ENCODE data around the gene TRMT11. TPM values are rescaled to one million over a fixed set of nuclear protein-coding genes. Genes with fewer than 3 reads are reported as not detected.
"Not testable (repeated sequence)": the region's sequence is repeated elsewhere in the genome, so short reads cannot be mapped to it uniquely, and the experiment has no call there.

Gene TRMT11
- total RNA-seq, 1 donor from 2014 or later: 25.4 TPM

- Mint-ChIP-seq H3K27ac (no peak overlapping the region), H3K27me3 (ENCODE audit: low read depth) (no peaks in the 10 kb centered on the region), H3K36me3 (ENCODE audit: low read depth) (no peaks in the 10 kb centered on the region), H3K4me1 (ENCODE audit: low read depth) (peaks cover 1% of the 10 kb centered on the region), H3K4me3 (ENCODE audit: low read depth) (no peak overlapping the region), H3K9me3 (no peaks in the 10 kb centered on the region)
- intact Hi-C loops (cut with micrococcal nuclease): no loop called here
- no peak for DNase-seq (ENCODE audit: low spot score)
These were observed 25.2 kb upstream of the TRMT11 start for GRCh38 chr6:125961117-125961516.

GRCh38 chr6:125962900-125963497 lies 23.3 kb upstream of the TRMT11 start:
- peaks cover 9% of the 10 kb centered on the region for H3K36me3 Mint-ChIP-seq (ENCODE audit: low read depth)
- no peaks in the 10 kb centered on the region for H3K9me3 Mint-ChIP-seq
- intact Hi-C loops (cut with micrococcal nuclease): no loop called here
- H3K4me3 Mint-ChIP-seq (ENCODE audit: low read depth): no peak overlapping the region
- H3K27me3 Mint-ChIP-seq (ENCODE audit: low read depth): no peaks in the 10 kb centered on the region
- H3K27ac Mint-ChIP-seq: no peak overlapping the region
- no peaks in the 10 kb centered on the region for H3K4me1 Mint-ChIP-seq (ENCODE audit: low read depth)
- no peak for DNase-seq (ENCODE audit: low spot score)

DNA sequence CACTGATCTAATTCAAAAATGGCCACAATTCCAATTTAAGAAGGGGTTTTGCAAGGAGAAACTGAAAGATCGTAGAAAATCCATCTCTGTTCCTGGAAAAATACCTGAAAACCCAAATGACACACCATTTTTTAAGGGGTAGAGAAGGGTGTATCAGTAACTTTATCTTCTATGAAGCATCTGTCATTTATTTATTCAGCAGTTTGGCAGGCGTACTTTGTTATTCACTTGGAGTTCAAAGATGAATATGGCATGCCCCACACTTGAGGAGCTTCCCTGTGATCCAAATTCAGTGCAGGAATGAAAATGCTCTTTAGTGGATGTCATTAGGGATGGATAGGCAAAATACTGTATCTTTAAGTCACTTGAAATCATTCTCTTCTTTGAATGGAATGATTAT lies 22.5 kb upstream of the TRMT11 start:
- intact Hi-C loops (cut with micrococcal nuclease): no loop called here
- no peaks in the 10 kb centered on the region for H3K4me1 Mint-ChIP-seq (ENCODE audit: low read depth)

DNA sequence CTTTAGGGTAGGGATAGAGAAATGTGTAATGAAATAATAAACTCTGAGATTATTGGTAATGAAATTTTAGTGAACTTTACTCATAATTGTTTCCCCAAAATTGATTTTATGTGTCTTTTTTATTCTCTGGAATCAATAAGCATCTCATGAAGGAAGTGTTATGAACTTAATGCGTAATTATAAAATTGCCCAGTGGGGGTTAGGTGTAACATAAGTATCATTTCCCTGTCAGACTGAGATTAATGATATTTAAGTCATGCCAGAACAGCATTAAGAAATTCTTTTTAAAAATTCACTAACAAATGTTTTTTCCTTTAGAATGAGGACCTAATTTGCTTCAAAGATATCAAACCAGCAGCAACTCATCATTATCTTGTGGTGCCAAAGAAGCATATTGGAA lies 19.8 kb upstream of the TRMT11 start:
- H3K4me1 Mint-ChIP-seq (ENCODE audit: low read depth): no peaks in the 10 kb centered on the region
- no peak for DNase-seq (ENCODE audit: low spot score)
- peaks cover 28% of the 10 kb centered on the region for H3K36me3 Mint-ChIP-seq (ENCODE audit: low read depth)
- H3K27ac Mint-ChIP-seq: no peak overlapping the region
- no peak overlapping the region for H3K4me3 Mint-ChIP-seq (ENCODE audit: low read depth)
- intact Hi-C loops (cut with micrococcal nuclease): no loop called here
- H3K9me3 Mint-ChIP-seq: no peaks in the 10 kb centered on the region
- H3K27me3 Mint-ChIP-seq (ENCODE audit: low read depth): no peaks in the 10 kb centered on the region

More for the DNA sequence above, 22.5 kb upstream of the TRMT11 start:
- Mint-ChIP-seq H3K36me3 (ENCODE audit: low read depth) (peaks cover 17% of the 10 kb centered on the region), H3K9me3 (no peaks in the 10 kb centered on the region), H3K4me3 (ENCODE audit: low read depth) (no peak overlapping the region), H3K27ac (no peak overlapping the region), H3K27me3 (ENCODE audit: low read depth) (no peaks in the 10 kb centered on the region)
- DNase-seq (ENCODE audit: low spot score): no peak

GRCh38 chr6:125968493-125968892 lies 17.8 kb upstream of the TRMT11 start:
- H3K36me3 Mint-ChIP-seq (ENCODE audit: low read depth): peaks cover 34% of the 10 kb centered on the region
- no peaks in the 10 kb centered on the region for H3K27me3 Mint-ChIP-seq (ENCODE audit: low read depth)
- H3K4me1 Mint-ChIP-seq (ENCODE audit: low read depth): no peaks in the 10 kb centered on the region
- no peaks in the 10 kb centered on the region for H3K9me3 Mint-ChIP-seq
- intact Hi-C loops (cut with micrococcal nuclease): no loop called here
- peak overlapping the region; percentile 25 for H3K27ac Mint-ChIP-seq
- no peak overlapping the region for H3K4me3 Mint-ChIP-seq (ENCODE audit: low read depth)
- DNase-seq (ENCODE audit: low spot score): no peak

DNA sequence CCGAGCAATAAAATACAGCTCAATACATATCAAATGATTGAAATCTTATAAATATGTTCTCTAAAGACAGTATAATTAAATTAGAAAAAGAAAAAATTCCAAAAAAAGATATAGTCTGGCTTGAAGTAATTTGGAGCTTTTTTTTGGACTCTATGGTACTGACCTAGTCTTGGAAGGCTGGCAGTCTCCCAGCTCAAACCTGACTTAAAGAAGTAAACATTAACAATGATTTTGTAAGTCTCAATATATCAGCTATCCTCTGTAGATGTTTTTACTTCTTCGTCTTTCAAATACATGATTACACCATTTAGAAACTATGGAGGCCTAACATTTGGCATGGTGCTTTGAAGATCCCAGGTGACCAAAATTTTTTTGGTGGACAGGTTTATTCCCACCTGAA lies 15.6 kb upstream of the TRMT11 start:
- H3K4me3 Mint-ChIP-seq (ENCODE audit: low read depth): no peak overlapping the region
- H3K27me3 Mint-ChIP-seq (ENCODE audit: low read depth): no peaks in the 10 kb centered on the region
- no peaks in the 10 kb centered on the region for H3K9me3 Mint-ChIP-seq
- no peak overlapping the region for H3K27ac Mint-ChIP-seq
- peaks cover 6% of the 10 kb centered on the region for H3K4me1 Mint-ChIP-seq (ENCODE audit: low read depth)
- intact Hi-C loops (cut with micrococcal nuclease): no loop called here
- H3K36me3 Mint-ChIP-seq (ENCODE audit: low read depth): peaks cover 39% of the 10 kb centered on the region
- DNase-seq (ENCODE audit: low spot score): no peak

- DNase-seq (ENCODE audit: low spot score); H3K27ac Mint-ChIP-seq; H3K27me3 Mint-ChIP-seq (ENCODE audit: low read depth); H3K4me1 Mint-ChIP-seq (ENCODE audit: low read depth); intact Hi-C loops (cut with micrococcal nuclease); H3K4me3 Mint-ChIP-seq (ENCODE audit: low read depth); H3K9me3 Mint-ChIP-seq: not testable (repeated sequence)
- peaks cover 38% of the 10 kb centered on the region for H3K36me3 Mint-ChIP-seq (ENCODE audit: low read depth)
These were observed 13.9 kb upstream of the TRMT11 start for GRCh38 chr6:125972478-125972877.

DNA sequence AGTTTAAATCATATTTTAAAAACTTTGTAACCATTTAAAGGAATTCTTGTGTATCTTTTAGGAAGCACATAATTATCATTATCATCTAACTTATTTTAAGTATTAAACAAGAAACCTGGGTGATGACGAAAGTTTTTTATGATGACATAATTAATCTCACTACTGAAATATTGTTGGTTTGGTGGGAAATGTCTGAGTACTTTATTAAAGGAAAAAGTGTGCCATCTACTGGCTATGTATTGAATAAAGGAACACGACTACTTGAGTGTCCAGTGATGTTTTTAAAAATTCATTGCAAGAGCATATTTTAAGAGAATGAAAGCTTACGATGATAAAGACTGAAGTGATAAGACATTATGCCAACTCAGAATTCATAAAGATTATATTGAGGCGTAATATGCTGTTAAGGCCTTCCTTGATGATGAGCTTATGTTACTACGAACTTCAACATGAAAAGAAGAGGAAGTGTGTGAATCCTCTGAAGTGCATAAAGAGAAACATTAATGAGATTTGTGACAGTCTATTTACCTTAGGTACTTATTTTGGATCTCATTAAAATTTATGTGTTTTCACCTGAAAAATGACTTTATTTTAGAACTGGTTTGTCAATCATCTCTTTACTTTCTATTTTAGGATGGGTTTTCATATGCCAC lies 12.0 kb upstream of the TRMT11 start:
- H3K4me3 Mint-ChIP-seq (ENCODE audit: low read depth): no peak overlapping the region
- no peak for DNase-seq (ENCODE audit: low spot score)
- no peak overlapping the region for H3K27ac Mint-ChIP-seq
- no peaks in the 10 kb centered on the region for H3K27me3 Mint-ChIP-seq (ENCODE audit: low read depth)
- no peaks in the 10 kb centered on the region for H3K9me3 Mint-ChIP-seq
- intact Hi-C loops (cut with micrococcal nuclease): loop anchor here (1.0 to 2.0 kb wide), 3 partner anchors 17 to 664 kb away; no protein-coding TSS in a partner anchor
- H3K4me1 Mint-ChIP-seq (ENCODE audit: low read depth): peaks cover 6% of the 10 kb centered on the region
- peaks cover 21% of the 10 kb centered on the region for H3K36me3 Mint-ChIP-seq (ENCODE audit: low read depth)

- H3K4me1 Mint-ChIP-seq (ENCODE audit: low read depth): peaks cover 6% of the 10 kb centered on the region
- no peak overlapping the region for H3K27ac Mint-ChIP-seq
- no peak for DNase-seq (ENCODE audit: low spot score)
- intact Hi-C loops (cut with micrococcal nuclease): no loop called here
- H3K27me3 Mint-ChIP-seq (ENCODE audit: low read depth): no peaks in the 10 kb centered on the region
- H3K36me3 Mint-ChIP-seq (ENCODE audit: low read depth): peaks cover 10% of the 10 kb centered on the region
- H3K4me3 Mint-ChIP-seq (ENCODE audit: low read depth): no peak overlapping the region
- no peaks in the 10 kb centered on the region for H3K9me3 Mint-ChIP-seq
These were observed 7.2 kb upstream of the TRMT11 start for GRCh38 chr6:125979101-125979500.

DNA sequence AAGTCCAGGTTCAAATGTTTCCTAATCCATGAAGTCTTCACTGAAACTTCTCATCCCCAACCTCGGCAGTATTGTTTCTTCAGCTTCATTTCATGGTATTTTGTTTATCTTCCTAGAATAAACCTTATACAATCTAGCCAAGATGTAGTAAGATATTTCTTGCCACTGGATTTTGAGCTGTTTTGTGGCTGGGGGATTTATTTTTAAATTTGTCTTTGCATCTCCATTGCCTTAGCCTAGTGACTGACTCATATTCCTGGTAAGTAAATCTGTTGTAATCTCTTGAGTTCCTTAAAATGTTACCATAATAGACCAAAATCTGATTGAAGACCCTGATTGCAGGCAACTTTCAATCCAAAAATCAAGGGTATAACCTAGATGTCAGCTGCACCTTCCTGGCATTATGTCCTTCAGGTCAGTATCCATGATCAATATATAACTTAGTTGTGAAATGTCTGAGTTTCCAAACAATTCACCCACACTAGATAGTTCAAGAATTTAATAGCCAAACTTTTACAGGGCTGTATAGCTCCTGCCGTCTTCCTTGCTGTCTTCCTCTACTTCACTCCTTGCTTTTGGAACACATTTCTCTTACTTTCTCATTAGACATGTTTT lies 4.7 kb upstream of the TRMT11 start:
- Mint-ChIP-seq H3K36me3 (ENCODE audit: low read depth) (peaks cover 4% of the 10 kb centered on the region), H3K27ac (no peak overlapping the region)
- intact Hi-C loops (cut with micrococcal nuclease): no loop called here

GRCh38 chr6:125983246-125983945 lies 2.9 kb upstream of the TRMT11 start:
- Mint-ChIP-seq H3K36me3 (ENCODE audit: low read depth) (no peaks in the 10 kb centered on the region), H3K27ac (no peak overlapping the region), H3K4me3 (ENCODE audit: low read depth) (no peak overlapping the region), H3K9me3 (no peaks in the 10 kb centered on the region), H3K4me1 (ENCODE audit: low read depth) (peaks cover 3% of the 10 kb centered on the region), H3K27me3 (ENCODE audit: low read depth) (no peaks in the 10 kb centered on the region)
- DNase-seq (ENCODE audit: low spot score): no peak
- intact Hi-C loops (cut with micrococcal nuclease): no loop called here

More for the DNA sequence above, 4.7 kb upstream of the TRMT11 start:
- H3K4me3 Mint-ChIP-seq (ENCODE audit: low read depth): no peak overlapping the region
- peaks cover 3% of the 10 kb centered on the region for H3K4me1 Mint-ChIP-seq (ENCODE audit: low read depth)
- H3K27me3 Mint-ChIP-seq (ENCODE audit: low read depth): no peaks in the 10 kb centered on the region
- H3K9me3 Mint-ChIP-seq: no peaks in the 10 kb centered on the region
- no peak for DNase-seq (ENCODE audit: low spot score)

DNA sequence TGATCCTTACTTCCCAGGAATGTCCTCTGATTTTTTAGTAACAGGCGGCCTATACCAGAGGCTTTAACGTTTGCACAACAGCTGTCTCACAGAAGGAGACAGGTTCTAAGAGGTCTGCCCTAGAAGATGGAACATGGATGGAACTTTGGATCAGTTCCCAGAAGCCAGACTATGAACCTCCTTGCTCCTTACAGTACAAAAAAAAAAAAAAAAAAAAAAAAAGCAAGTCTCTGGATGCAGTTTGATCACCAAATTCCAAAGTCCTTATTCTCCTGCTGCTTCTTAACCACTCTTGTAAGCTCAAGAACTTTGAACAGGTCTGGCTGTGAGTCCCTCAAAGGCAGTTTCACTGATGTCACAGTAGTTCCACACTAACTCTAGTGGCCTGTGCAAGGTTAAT lies 2.0 kb upstream of the TRMT11 start:
- Mint-ChIP-seq H3K27ac (no peak overlapping the region), H3K36me3 (ENCODE audit: low read depth) (no peaks in the 10 kb centered on the region), H3K27me3 (ENCODE audit: low read depth) (no peaks in the 10 kb centered on the region), H3K4me1 (ENCODE audit: low read depth) (peaks cover 3% of the 10 kb centered on the region), H3K9me3 (no peaks in the 10 kb centered on the region), H3K4me3 (ENCODE audit: low read depth) (no peak overlapping the region)
- intact Hi-C loops (cut with micrococcal nuclease): no loop called here
- no peak for DNase-seq (ENCODE audit: low spot score)

- no peak for DNase-seq (ENCODE audit: low spot score)
- no peaks in the 10 kb centered on the region for H3K9me3 Mint-ChIP-seq
- H3K27me3 Mint-ChIP-seq (ENCODE audit: low read depth): no peaks in the 10 kb centered on the region
- peaks cover 8% of the 10 kb centered on the region for H3K4me1 Mint-ChIP-seq (ENCODE audit: low read depth)
- no peak overlapping the region for H3K27ac Mint-ChIP-seq
- H3K36me3 Mint-ChIP-seq (ENCODE audit: low read depth): no peaks in the 10 kb centered on the region
- H3K4me3 Mint-ChIP-seq (ENCODE audit: low read depth): peak overlapping the region; percentile 9
- intact Hi-C loops (cut with micrococcal nuclease): loop anchor here (5.0 kb wide), 1 partner anchor 357 kb away; the partner anchor contains the start of gene CENPW
These were observed 818 bp upstream of the TRMT11 start for GRCh38 chr6:125985522-125985921.
